Progenitor cell of endocrine pancreas (in vitro differentiated cells): Measurements from ENCODE around the gene KLHL28. TPM values are rescaled to one million over a fixed set of nuclear protein-coding genes. Genes with fewer than 3 reads are reported as not detected.

Source experiments
- DNase-seq: peaks from one replicate; pipeline ENCODE4 v3.0.0; 2021; ENCODE audit warnings: low spot score; ENCODE audit not compliant: unreplicated experiment
- H3K27ac Mint-ChIP-seq: 2 replicates; pipeline ENCODE4 v1.8.0; 2021; ENCODE audit warnings: mild to moderate bottlenecking, moderate library complexity, mixed read lengths
- H3K27me3 Mint-ChIP-seq: 2 replicates; pipeline ENCODE4 v1.8.0; 2021; ENCODE audit warnings: mixed read lengths
- H3K36me3 Mint-ChIP-seq: 2 replicates; pipeline ENCODE4 v1.8.0; 2022; ENCODE audit warnings: mixed read lengths; ENCODE audit not compliant: insufficient read depth
- H3K4me1 Mint-ChIP-seq: 2 replicates; pipeline ENCODE4 v1.8.0; 2021; ENCODE audit warnings: low read depth, mixed read lengths
- H3K4me3 Mint-ChIP-seq: 2 replicates; pipeline ENCODE4 v1.8.0; 2021; ENCODE audit warnings: low read depth, mild to moderate bottlenecking, moderate library complexity, mixed read lengths
- H3K9me3 Mint-ChIP-seq: 2 replicates; pipeline ENCODE4 v1.8.0; 2021; ENCODE audit warnings: low read depth, mixed read lengths
- total RNA-seq: library from RNA; stranded (reverse); gene quantifications from 2 replicates; pipeline ENCODE4 v1.2.1, GENCODE V29; 2021
- TF ChIP-seq, protein P1 (sequence below): fragments of 200-600 bp; sonication (generic); IDR thresholded peaks from one replicate; pipeline ENCODE4 v1.5.0; 2021; ENCODE audit warnings: antibody characterized with exemption, mild to moderate bottlenecking; ENCODE audit not compliant: unreplicated experiment

Gene KLHL28
- total RNA-seq, 1 donor from 2014 or later, result 17.9 TPM

DNA sequence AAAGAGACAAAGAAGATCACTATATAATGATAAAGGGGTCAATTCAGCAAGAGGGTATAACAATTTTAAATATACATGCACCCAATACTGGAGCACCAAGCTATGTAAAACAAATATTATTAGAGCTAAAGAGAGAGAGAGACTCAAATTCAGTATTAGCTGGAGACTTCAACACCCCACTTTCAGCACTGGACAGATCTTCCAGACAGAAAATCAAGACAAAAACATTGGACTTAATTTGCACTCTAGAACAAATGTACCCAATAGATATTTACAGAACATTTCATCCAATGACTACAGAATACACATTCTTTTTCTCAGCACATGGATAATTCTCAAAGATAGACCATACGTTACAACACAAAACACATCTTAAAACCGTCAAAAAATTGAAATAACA, 81.0 kb downstream of the KLHL28 start:
- peaks cover 25% of the 10 kb centered on the region for H3K9me3 Mint-ChIP-seq
- no peaks in the 10 kb centered on the region for H3K27me3 Mint-ChIP-seq
- H3K27ac Mint-ChIP-seq, result no peak overlapping the region
- H3K4me1 Mint-ChIP-seq, result no peaks in the 10 kb centered on the region
- no peak for DNase-seq
- TF ChIP-seq, protein P1, sequence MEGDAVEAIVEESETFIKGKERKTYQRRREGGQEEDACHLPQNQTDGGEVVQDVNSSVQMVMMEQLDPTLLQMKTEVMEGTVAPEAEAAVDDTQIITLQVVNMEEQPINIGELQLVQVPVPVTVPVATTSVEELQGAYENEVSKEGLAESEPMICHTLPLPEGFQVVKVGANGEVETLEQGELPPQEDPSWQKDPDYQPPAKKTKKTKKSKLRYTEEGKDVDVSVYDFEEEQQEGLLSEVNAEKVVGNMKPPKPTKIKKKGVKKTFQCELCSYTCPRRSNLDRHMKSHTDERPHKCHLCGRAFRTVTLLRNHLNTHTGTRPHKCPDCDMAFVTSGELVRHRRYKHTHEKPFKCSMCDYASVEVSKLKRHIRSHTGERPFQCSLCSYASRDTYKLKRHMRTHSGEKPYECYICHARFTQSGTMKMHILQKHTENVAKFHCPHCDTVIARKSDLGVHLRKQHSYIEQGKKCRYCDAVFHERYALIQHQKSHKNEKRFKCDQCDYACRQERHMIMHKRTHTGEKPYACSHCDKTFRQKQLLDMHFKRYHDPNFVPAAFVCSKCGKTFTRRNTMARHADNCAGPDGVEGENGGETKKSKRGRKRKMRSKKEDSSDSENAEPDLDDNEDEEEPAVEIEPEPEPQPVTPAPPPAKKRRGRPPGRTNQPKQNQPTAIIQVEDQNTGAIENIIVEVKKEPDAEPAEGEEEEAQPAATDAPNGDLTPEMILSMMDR, result no peak
- H3K4me3 Mint-ChIP-seq, result no peak overlapping the region
- H3K36me3 Mint-ChIP-seq, result peaks cover 1% of the 10 kb centered on the region

Other genes with a start within 250 kb of the KLHL28 start
- 25.0 and 28.5 TPM in 2 replicates for gene TOGARAM1, start 243 bp upstream of the KLHL28 start, total RNA-seq
- gene PRPF39, start 122.2 kb upstream of the KLHL28 start, total RNA-seq, result 66.8 and 78.0 TPM in 2 replicates
- 121 and 125 TPM in 2 replicates for gene FKBP3, start 172.5 kb upstream of the KLHL28 start, total RNA-seq
- 11.1 and 11.6 TPM in 2 replicates for gene FANCM, start 174.0 kb upstream of the KLHL28 start, total RNA-seq